DMS153 treated with DMSO at 0.1 percent for 48 hours (cell line): ENCODE data around the gene MYPOP.
"Not testable (repeated sequence)": the region's sequence is repeated elsewhere in the genome, so short reads cannot be mapped to it uniquely, and the experiment has no call there.

Source experiments
- DNase-seq: peaks from one replicate; lab custom pipeline; 2025; ENCODE audit not compliant: unreplicated experiment; lab: John Stamatoyannopoulos, UW

MYPOP gene

DNA sequence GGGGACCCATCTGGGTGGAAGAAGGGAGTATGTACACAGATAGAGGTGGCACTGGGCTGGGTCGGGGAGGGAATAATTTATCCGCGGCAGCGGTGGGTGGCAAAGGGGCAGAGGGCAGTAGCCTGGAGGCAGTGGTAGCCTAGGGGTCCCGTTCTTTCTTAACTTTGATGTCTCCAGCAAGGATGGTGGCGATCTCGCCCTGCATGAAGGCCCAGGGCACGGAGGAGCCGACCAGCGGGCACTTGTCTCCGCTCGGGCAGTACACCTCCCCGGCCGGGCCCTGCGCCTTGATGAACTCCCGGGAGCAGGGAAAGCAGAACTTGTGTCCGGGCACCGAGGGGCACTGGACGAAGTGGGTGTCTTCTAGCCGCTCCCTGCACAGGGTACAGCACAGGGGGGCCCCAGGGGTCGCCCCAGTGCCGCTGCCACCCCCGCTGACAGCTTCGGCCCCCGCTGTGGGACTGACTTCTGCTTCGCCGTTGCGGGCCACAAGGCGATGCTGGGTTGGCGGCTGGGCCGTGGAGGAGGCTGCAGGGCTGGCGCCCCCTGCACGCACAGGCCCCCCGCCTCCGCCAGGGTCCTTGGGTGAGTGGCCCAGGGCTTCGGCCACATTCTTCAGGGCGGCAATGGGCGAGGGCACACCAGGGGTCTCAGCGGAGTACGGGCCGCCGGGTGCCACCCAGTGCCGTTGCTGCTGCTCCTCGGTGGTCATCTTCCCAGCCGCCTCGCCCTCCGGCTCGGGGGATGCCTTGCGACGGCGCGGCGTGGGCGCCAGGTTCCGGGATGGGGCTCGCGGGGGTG lies 18.3 kb downstream of the MYPOP start:
- no peak for DNase-seq

DNA sequence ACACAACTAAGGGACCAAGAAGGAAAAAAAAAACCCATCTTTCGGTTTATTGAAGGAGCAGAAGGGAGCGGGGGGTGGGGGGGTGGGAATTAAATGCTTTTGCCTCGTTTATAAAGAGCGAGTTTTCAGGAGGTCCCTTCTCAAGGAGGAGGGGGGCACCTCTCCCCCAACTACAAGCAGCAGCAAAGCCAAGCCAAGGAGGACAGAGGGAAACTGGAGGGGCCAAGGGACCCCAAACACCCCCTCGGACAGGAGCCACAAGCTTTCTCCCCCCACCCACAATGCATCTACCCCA lies 18.9 kb downstream of the MYPOP start:
- DNase-seq: no peak

DNA sequence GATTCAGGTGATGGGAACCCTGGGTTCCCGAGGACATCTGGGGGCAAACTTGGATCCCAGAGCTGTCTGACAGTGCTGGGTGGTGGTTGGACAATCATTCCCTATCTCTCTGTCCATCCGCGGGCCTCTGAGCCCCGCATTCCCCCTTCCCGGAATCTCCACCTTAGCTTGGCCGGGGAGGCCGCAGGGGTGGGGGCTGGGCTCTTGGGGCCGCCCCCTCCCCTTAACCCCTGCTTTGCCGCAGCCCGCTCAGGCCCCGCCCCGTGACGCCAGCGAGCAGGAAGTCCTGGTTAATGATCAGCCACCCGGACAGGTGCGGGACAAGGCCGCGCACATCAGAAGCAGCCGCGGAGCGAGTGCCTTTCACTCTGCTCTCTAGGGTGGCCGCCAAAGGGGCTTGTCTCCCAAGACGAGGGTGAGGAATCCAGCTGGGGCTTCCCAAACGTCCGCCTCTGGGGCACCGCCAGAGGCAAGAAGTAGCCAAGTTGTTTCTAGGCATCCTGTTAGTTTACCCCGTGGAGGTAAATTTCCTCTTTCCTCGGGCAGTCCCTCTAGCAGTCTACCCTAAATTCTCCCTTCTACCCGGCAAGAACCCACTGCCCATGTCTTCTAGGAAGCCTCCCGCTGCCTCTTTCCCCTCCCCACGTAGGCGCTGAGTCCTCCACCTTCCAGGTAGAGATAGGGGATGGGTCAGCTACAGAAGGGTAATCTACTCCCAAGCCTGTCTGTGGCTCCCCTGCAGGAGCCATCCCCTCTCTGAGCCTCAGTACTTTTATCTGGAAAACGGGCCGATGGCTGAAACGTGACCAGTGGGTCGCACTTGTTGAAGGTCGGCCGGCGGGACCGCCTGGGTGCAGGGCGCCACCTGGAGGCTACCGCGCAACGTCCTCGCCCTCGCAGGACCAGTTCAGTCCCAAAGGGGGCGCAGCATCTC lies 19.5 kb downstream of the MYPOP start:
- peak; percentile 62 for DNase-seq

DNA sequence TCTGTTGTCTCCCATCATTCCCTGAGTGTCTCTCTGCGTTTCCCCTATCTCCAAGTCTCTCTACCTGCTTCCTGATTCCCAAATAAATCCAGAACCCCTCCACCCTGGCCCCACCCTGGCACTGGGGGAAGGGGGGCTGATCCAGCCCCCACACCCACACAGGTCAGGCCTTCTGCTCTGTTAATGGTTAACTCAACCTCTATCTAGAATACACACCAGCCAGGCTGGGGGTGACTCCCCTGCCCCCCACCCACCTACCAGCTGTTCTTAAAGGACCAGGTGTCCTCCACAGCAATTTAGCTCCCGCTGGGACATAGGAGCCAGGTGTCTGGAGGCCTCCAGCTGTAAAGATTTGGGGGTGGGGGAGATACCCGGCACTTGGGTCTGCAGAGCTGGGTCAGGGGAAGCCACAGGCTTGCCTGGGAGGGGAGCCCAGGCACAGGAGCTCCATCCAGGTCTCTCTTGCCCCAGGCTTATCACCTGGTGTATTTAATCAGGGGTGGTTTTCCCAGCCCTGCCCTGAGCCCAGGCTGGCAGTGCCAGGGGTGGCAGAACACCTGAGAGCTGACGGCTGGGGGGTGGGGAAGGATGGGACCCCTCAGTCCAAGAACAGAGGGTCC lies 20.4 kb downstream of the MYPOP start:
- no peak for DNase-seq

DNA sequence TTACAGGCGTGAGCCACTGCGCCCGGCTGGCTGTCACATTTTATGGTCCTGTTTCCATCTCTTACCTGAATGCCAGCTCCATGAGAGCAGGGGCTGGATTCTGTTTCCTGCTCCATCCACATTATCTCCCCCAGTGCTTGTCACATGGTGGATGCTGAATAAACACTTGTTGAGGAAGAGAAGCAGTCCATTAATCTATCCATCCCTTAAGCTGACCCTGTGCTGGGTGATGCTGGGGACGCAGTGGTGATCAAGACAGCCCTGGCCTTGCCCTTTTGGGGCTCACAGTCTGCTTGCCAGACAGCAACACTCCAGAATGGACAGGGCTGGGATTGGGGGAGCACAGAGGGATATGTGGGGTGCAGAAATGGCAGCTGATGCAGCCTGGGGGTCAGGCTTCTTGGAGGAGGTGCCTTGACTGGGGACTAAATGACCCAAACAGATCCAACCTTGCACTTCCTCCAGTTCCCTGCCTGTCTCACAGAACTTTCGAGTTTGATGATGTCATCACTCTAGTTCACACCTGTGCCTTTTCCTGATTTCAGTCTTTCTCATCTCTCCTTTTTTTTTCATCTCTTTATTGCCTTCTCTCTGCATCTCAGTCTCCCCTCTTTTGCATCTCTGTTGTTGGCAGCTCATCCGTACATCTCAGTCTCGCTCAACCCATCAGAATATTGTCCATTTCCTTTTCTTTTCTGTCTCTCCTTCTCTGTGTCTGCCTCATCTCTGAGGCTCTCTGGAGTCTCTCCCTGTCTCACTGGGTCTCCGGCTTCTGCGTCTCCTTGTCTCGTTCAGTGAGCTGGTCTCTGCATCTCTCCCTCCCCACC lies 21.1 kb downstream of the MYPOP start:
- no peak for DNase-seq

DNA sequence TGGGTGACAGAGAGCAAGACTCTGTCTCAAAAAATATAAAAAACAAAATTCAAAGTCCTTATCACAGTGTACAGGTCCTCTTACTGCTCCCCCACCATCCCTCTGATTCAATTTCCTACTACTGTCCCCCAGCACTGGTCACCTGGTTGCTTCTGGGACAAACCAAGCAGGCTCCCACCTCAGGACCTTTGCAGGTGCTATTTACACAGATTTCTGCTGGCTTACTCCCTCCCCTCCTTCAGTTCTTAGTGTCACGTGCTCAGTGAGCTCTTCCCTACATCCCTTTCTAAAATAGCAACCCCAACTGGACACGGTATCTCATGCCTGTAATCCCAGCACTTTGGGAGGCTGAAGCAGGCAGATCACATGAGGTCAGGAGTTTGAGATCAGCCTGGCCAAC lies 22.4 kb downstream of the MYPOP start:
- no peak for DNase-seq

DNA sequence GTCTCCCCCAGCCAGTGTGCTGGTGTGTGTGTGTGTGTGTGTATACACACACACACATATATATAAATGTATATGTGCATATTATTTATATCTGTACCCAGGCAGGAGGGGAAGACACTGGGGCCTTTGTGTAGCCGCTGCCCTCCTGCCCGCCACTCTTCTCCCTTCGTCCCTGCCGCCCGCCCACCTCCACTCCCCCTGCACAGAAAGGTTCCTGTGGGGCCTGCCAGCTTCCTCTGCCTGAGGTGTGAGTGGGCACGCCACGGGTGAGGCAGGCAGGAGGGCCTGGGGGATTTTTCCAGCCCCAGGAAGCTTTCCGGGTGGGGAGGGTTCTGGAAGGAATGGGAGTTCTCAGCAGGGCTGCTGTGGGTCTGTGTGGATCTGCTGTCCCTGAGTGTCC lies 23.4 kb downstream of the MYPOP start:
- DNase-seq: no peak

DNA sequence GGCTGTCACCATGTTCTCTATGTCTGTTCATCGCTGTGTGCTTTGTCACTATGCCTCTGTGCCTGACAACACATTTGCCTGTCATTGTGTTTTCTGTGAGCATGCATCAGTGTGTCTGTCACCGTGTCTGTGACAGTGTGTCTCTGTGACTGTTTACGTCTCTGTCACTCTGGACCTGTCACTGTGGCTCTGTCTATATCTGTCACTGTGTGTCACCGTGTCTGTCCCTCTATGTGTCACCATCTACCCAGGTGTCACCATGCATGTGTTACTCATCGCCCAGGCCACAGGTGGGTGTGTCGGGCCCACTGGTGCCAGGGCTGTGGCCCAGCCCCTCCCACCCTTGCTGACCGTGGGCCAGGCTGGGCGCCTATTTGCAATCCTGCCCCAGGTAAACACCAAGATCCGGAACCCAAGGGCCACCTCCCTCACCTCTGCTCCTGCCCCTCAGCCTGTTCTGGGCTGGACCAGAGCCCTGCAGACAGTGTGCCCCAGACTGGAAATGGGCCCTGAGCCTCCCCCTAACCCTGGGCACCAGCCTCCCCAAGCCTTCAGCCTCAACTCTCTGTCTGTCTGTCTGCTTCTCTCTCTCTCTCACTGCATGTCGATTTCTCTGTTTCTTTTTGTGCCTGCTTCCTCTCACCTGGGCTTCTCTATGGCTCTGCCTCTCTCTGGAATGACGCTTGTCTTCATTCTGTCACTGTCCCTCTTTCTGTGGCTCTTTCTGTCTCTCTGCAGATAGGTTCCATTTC lies 24.2 kb downstream of the MYPOP start:
- no peak for DNase-seq

DNA sequence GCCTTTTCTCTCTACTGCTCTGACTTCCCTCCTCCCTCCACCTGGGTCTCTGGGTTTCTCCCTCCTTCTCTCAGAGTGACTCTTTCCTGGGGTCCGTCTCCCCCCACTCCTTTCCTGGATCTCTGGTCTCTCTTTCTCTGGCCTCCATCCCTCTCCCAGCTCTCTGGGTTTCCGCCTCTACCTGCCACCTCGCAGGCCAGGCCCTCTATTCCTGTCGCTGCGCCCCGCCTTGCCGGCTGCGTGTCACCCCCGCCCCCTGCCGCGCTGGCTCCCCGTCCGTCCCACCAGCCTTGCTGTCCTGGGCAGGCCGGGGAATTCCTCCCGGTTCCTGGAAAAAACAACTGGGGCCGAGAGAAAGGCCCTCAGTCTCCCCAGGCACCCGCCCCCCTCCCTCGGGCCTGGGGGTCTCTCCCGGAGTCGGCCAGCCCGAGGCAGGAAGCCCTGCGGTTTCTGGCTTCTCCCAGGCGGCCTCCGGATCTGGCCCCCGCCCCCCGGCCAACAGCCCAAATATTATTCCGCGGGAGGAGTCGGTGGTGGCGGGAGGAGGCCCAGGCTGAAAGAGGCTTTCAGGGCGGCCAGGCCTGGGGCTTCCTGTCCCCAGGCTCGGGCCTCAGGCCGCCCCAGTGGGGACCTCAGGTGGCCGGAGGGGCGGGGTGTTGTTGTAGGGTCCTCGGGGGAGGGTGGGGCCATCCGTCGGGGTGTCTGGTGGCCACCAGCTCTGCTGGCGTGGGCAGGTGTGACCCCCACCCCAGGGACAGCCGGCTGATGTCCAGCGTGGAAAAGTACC lies 25.8 kb downstream of the MYPOP start:
- no peak for DNase-seq

DNA sequence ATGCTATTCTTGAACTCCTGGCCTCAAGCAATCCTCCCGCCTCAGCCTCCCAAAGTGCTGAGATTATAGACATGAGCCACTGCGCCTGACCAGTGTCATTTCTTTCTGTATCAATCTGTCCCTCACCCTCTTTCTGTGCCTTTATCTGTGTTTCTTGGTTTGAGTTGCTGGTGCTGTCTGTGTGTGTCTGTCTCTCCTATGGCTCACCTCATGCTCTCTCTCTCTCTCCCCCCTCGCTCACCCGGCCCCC lies 26.3 kb downstream of the MYPOP start:
- DNase-seq: no peak

DNA sequence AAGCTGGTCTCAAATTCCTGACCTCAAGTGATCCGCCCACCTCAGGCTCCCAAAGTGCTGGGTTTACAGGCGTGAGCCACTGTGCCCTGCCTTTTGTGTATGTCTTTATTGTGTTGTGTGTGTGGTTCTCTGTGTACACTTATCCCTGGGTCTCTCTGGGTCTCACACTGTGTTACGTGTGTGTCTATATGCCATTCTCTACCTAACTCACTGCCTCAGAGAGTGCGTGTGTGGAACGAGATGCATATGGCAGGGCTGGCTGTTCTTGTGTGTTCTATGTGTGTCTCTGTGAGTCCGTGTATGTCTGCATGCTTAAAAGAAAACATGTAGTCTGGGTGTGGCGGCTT lies 27.8 kb downstream of the MYPOP start:
- no peak for DNase-seq

DNA sequence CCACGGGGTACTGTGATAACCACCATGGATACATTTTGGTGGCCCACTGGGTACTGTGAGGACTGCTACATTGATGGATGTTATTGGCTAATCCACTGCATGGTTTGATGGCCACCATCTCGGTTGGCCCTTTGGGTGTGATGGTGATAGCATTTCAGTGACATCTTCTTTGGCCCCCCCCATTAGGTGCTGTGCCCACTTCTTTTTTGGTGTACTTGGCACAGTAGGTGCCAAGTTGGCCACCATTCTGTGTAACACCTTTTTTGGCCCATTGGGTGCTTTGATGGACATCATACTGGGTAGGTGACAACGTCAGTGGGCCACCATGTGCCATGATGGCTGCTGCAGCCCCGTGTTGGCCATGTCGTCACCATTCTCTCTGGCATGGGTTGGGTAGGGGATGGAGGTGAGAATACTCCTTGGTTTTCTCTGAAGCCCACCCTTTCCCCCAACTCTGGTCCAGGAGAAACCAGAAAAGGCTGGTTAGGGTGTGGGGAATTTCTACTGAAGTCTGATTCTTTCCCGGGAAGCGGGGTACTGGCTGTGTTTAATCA lies 29.1 kb downstream of the MYPOP start:
- DNase-seq: no peak

DNA sequence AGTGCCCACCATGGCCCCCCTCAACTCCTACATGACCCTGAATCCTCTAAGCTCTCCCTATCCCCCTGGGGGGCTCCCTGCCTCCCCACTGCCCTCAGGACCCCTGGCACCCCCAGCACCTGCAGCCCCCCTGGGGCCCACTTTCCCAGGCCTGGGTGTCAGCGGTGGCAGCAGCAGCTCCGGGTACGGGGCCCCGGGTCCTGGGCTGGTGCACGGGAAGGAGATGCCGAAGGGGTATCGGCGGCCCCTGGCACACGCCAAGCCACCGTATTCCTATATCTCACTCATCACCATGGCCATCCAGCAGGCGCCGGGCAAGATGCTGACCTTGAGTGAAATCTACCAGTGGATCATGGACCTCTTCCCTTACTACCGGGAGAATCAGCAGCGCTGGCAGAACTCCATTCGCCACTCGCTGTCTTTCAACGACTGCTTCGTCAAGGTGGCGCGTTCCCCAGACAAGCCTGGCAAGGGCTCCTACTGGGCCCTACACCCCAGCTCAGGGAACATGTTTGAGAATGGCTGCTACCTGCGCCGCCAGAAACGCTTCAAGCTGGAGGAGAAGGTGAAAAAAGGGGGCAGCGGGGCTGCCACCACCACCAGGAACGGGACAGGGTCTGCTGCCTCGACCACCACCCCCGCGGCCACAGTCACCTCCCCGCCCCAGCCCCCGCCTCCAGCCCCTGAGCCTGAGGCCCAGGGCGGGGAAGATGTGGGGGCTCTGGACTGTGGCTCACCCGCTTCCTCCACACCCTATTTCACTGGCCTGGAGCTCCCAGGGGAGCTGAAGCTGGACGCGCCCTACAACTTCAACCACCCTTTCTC lies 30.1 kb downstream of the MYPOP start:
- no peak for DNase-seq

DNA sequence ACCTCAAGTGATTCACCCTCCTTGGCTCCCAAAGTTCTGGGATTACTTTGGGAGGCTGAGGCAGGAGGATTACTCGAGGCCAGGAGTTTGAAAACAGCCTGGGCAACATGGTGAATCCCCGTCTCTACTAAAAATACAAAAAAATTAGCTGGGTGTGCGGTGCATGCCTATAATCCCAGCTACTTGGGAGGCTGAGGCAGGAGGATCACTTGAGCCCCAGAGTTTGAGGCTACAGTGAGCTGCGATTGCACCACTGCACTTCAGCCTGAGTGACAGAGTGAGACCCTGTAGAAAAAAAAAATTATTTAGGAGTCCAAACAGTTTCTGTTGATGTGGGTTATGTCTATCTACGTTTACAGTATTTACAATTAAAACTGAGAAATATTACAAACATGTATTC lies 31.6 kb downstream of the MYPOP start:
- DNase-seq: no peak

DNA sequence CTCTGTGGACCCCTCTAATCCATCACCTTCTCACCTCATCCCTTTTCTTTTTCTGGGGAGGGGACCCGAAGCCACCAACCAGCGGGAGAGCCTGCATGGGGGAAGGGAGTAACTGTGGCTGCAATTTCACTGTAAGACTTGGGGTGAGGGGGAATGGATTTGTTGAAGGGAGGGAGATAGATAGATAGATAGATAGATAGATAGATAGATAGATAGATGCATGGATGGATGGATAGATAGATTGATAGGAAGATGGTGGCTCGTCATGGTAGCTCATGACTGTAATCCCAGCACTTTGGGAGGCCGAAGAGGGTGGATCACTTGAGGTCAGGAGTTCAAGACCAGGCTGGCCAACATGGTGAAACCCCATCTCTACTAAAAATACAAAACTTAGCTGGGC lies 35.2 kb downstream of the MYPOP start:
- not testable (repeated sequence) for DNase-seq

DNA sequence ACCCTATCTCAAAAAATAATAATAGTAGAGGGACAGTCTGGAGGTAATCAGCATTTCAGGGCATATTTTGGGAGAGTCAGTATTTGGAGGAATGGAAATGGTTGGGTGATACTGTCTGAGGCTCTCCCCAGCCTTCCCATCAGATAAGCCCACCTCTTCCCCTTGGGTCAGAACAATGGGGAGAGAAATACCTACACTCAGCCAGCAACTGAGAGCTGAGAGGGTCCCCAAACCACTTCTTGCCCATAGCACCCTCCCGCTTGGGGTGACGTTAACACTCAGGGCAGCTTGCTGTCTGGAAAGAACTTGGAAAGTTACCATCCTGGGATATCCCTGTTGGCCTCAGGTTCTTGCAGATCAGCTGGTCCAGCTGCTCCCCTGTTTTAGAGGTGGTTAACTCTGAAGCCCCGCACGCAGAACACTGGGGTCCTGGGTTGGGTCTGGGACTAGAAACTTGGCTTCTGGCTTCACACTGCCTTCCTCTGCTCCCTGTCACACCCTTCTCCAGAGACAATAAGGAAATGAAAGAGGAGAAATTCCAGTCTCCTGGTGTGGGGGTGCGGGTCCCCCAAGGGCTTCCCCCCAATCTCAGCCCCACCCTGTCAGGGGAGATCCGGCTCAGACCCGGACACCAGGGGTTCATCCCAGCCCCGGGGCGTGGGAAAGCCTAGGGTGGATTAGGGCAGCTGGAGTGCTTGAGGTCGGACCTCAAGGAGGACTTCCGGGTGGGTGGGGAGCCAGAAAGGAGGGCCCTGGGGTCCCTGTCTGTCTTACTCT lies 35.8 kb downstream of the MYPOP start:
- DNase-seq: no peak

DNA sequence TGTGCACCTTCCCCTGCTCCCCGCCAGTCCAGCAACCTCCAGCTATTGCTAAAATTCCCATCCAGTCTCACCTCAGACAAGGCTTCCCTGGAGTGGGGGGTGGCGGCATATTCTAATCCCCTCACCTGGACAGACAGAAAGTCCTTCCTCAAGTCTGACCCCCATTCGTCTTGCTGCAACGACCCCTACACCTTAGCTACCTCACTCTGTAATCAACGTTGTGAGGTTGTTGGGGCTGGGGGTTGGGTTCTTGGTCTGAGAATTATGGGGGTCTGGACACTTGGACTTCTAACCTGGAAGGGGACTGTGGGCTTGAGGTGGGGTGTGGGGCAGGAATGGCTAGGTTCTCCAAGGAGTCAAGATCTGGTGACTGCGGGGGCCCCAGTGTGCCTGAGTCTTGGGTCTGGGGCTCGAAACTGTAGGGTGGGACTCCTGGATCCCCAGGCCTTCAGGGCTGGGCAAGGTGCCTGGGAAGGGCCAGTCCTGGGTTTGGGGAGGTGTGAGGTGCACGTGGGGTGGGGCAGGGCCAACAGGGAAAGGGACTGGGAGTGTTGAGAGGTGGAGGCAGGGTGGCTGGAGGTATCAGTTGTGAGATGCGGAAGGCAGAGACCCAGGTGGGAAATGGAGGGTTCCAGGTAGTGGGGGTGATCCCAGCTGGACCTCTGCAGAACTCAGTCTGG lies 37.0 kb downstream of the MYPOP start:
- no peak for DNase-seq
